ENCODE results near the gene C10orf88. TPM values are rescaled to one million over a fixed set of nuclear protein-coding genes. Genes with fewer than 3 reads are reported as not detected.
A peak's percentile ranks its signal among the peaks of the same experiment; 100 is the strongest.

C10orf88 gene
- total and polyA plus RNA-seq, 9 of the 15 experiments (the other 6 are each of a cell fraction or from before 2014, with no cell fraction given), result 2.5 to 9.6 (median 7.5) TPM

DNA sequence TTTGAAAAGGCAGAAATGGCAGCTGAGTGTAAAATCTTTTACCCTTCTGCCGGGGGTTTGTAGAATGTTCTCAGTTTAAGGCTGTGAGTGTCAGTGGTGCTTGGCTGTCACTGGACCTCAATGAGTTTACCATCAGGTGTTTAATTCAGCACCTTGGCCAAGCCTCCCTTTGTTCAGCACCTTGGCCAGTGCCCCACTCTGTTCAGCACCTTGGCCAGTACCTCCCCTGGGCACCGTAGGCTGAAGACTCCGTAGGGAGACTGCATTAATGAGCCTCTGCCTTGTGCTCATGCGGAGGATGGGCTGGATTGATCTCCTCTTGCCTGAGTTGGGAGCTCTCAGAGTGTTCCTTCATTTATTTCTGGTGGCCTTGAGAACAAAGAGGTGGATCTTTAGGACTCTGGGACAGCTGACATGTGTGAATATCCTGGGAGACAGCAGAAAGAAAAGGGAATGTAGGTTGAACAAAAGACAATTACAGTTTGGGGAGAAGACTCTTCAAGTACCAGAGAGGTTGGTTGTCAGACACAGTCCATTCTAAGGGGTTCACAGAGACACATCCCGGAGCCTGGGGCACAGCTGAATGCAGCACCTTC is 42.0 kb downstream of the C10orf88 start (continued):
- TF ChIP-seq, protein P1, sequence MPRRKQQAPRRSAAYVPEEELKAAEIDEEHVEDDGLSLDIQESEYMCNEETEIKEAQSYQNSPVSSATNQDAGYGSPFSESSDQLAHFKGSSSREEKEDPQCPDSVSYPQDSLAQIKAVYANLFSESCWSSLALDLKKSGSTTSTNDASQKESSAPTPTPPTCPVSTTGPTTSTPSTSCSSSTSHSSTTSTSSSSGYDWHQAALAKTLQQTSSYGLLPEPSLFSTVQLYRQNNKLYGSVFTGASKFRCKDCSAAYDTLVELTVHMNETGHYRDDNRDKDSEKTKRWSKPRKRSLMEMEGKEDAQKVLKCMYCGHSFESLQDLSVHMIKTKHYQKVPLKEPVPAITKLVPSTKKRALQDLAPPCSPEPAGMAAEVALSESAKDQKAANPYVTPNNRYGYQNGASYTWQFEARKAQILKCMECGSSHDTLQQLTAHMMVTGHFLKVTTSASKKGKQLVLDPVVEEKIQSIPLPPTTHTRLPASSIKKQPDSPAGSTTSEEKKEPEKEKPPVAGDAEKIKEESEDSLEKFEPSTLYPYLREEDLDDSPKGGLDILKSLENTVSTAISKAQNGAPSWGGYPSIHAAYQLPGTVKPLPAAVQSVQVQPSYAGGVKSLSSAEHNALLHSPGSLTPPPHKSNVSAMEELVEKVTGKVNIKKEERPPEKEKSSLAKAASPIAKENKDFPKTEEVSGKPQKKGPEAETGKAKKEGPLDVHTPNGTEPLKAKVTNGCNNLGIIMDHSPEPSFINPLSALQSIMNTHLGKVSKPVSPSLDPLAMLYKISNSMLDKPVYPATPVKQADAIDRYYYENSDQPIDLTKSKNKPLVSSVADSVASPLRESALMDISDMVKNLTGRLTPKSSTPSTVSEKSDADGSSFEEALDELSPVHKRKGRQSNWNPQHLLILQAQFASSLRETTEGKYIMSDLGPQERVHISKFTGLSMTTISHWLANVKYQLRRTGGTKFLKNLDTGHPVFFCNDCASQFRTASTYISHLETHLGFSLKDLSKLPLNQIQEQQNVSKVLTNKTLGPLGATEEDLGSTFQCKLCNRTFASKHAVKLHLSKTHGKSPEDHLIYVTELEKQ (CRISPR knock-in tag; IDR thresholded peaks at IDR 0.05), result no peak
- 0 out of 2 replicates have a peak, but pooled peaks have one; percentile 31 for TF ChIP-seq TEAD2 (tag; IDR thresholded peaks at IDR 0.05)
- TF ChIP-seq, protein P2, sequence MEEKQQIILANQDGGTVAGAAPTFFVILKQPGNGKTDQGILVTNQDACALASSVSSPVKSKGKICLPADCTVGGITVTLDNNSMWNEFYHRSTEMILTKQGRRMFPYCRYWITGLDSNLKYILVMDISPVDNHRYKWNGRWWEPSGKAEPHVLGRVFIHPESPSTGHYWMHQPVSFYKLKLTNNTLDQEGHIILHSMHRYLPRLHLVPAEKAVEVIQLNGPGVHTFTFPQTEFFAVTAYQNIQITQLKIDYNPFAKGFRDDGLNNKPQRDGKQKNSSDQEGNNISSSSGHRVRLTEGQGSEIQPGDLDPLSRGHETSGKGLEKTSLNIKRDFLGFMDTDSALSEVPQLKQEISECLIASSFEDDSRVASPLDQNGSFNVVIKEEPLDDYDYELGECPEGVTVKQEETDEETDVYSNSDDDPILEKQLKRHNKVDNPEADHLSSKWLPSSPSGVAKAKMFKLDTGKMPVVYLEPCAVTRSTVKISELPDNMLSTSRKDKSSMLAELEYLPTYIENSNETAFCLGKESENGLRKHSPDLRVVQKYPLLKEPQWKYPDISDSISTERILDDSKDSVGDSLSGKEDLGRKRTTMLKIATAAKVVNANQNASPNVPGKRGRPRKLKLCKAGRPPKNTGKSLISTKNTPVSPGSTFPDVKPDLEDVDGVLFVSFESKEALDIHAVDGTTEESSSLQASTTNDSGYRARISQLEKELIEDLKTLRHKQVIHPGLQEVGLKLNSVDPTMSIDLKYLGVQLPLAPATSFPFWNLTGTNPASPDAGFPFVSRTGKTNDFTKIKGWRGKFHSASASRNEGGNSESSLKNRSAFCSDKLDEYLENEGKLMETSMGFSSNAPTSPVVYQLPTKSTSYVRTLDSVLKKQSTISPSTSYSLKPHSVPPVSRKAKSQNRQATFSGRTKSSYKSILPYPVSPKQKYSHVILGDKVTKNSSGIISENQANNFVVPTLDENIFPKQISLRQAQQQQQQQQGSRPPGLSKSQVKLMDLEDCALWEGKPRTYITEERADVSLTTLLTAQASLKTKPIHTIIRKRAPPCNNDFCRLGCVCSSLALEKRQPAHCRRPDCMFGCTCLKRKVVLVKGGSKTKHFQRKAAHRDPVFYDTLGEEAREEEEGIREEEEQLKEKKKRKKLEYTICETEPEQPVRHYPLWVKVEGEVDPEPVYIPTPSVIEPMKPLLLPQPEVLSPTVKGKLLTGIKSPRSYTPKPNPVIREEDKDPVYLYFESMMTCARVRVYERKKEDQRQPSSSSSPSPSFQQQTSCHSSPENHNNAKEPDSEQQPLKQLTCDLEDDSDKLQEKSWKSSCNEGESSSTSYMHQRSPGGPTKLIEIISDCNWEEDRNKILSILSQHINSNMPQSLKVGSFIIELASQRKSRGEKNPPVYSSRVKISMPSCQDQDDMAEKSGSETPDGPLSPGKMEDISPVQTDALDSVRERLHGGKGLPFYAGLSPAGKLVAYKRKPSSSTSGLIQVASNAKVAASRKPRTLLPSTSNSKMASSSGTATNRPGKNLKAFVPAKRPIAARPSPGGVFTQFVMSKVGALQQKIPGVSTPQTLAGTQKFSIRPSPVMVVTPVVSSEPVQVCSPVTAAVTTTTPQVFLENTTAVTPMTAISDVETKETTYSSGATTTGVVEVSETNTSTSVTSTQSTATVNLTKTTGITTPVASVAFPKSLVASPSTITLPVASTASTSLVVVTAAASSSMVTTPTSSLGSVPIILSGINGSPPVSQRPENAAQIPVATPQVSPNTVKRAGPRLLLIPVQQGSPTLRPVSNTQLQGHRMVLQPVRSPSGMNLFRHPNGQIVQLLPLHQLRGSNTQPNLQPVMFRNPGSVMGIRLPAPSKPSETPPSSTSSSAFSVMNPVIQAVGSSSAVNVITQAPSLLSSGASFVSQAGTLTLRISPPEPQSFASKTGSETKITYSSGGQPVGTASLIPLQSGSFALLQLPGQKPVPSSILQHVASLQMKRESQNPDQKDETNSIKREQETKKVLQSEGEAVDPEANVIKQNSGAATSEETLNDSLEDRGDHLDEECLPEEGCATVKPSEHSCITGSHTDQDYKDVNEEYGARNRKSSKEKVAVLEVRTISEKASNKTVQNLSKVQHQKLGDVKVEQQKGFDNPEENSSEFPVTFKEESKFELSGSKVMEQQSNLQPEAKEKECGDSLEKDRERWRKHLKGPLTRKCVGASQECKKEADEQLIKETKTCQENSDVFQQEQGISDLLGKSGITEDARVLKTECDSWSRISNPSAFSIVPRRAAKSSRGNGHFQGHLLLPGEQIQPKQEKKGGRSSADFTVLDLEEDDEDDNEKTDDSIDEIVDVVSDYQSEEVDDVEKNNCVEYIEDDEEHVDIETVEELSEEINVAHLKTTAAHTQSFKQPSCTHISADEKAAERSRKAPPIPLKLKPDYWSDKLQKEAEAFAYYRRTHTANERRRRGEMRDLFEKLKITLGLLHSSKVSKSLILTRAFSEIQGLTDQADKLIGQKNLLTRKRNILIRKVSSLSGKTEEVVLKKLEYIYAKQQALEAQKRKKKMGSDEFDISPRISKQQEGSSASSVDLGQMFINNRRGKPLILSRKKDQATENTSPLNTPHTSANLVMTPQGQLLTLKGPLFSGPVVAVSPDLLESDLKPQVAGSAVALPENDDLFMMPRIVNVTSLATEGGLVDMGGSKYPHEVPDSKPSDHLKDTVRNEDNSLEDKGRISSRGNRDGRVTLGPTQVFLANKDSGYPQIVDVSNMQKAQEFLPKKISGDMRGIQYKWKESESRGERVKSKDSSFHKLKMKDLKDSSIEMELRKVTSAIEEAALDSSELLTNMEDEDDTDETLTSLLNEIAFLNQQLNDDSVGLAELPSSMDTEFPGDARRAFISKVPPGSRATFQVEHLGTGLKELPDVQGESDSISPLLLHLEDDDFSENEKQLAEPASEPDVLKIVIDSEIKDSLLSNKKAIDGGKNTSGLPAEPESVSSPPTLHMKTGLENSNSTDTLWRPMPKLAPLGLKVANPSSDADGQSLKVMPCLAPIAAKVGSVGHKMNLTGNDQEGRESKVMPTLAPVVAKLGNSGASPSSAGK (IDR thresholded peaks at IDR 0.05), result no peak
- peak; percentile 69 for TF ChIP-seq ZNF146 (CRISPR knock-in tag; IDR thresholded peaks at IDR 0.05; ENCODE audit: unreplicated experiment)
- TF ChIP-seq YY1 (IDR thresholded peaks at IDR 0.05; ENCODE audit: borderline replicate concordance in 1 of 3, control insufficient read depth in 1 of 3, extremely low read depth in 1 of 3, insufficient read depth in 3 of 3, insufficient read length in 1 of 3, insufficient replicate concordance in 2 of 3, low read depth in 1 of 3, low read length in 2 of 3), result no peak
- no peak for TF ChIP-seq ZC3H8 (IDR thresholded peaks at IDR 0.05)
- TF ChIP-seq, protein P3, sequence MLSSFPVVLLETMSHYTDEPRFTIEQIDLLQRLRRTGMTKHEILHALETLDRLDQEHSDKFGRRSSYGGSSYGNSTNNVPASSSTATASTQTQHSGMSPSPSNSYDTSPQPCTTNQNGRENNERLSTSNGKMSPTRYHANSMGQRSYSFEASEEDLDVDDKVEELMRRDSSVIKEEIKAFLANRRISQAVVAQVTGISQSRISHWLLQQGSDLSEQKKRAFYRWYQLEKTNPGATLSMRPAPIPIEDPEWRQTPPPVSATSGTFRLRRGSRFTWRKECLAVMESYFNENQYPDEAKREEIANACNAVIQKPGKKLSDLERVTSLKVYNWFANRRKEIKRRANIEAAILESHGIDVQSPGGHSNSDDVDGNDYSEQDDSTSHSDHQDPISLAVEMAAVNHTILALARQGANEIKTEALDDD (IDR thresholded peaks at IDR 0.05), result no peak
- peak; percentile 98 for TF ChIP-seq LCOR (CRISPR knock-in tag; IDR thresholded peaks at IDR 0.05)
- TF ChIP-seq, protein P4, sequence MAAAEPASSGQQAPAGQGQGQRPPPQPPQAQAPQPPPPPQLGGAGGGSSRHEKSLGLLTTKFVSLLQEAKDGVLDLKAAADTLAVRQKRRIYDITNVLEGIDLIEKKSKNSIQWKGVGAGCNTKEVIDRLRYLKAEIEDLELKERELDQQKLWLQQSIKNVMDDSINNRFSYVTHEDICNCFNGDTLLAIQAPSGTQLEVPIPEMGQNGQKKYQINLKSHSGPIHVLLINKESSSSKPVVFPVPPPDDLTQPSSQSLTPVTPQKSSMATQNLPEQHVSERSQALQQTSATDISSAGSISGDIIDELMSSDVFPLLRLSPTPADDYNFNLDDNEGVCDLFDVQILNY (CRISPR knock-in tag; IDR thresholded peaks at IDR 0.05), result peak; percentile 98
